Gastrocnemius medialis (tissue), 4 donors: Measurements from ENCODE around the gene MAP3K19. TPM values are rescaled to one million over a fixed set of nuclear protein-coding genes. Genes with fewer than 3 reads are reported as not detected.
"Not testable (repeated sequence)": the region's sequence is repeated elsewhere in the genome, so short reads cannot be mapped to it uniquely, and the experiment has no call there.

Experiments used
- ATAC-seq, 2 donors: fragments of 150-250 bp; one replicate each; pipeline ENCODE4 v1.9.1; 2016
- DNase-seq, 2 donors: peaks; one replicate each; pipeline ENCODE4 v3.0.0-alpha.2; 2019
- H3K27ac ChIP-seq, 4 donors: fragments of 200-600 bp; sonication (generic); 1 replicate in 1 of 4; 2 replicates in 3 of 4; pipeline ENCODE4 v1.5.1; 2016 to 2018; ENCODE audit warnings: mild to moderate bottlenecking in 2 of 4, moderate library complexity in 1 of 4
- H3K27me3 ChIP-seq, 3 donors: fragments of 200-600 bp; sonication (generic) in 2 of 3; 1 replicate in 1 of 3; 2 replicates in 2 of 3; pipeline versions ENCODE4 v1.5.1 to v1.6.0; 2016 to 2019; ENCODE audit warnings: mild to moderate bottlenecking in 1 of 3, moderate library complexity in 1 of 3
- H3K36me3 ChIP-seq, 2 donors: fragments of 200-600 bp; sonication (generic) in 1 of 2; one replicate each; pipeline ENCODE4 v1.5.1; 2017 to 2018
- H3K4me1 ChIP-seq, 2 donors: fragments of 200-600 bp; sonication (generic) in 1 of 2; one replicate each; pipeline ENCODE4 v1.5.1; 2016 to 2017; ENCODE audit warnings: mild to moderate bottlenecking in 2 of 2
- H3K4me3 ChIP-seq, 4 donors: fragments of 200-600 bp; sonication (generic) in 3 of 4; 1 replicate in 1 of 4; 2 replicates in 3 of 4; pipeline ENCODE4 v1.5.1; 2016 to 2019; ENCODE audit warnings: mild to moderate bottlenecking in 2 of 4
- H3K9me3 ChIP-seq, 3 donors: fragments of 200-600 bp; sonication (generic) in 2 of 3; 1 replicate in 1 of 3; 2 replicates in 2 of 3; pipeline ENCODE4 v1.5.1; 2016 to 2019
- POLR2A ChIP-seq, 2 donors: fragments of 450-650 bp; IDR thresholded peaks; one replicate each; pipeline ENCODE4 v1.6.1; 2017; ENCODE audit warnings: antibody characterized with exemption in 2 of 2, mild to moderate bottlenecking in 2 of 2, moderate library complexity in 2 of 2
- in situ Hi-C, 4 donors: fragments of 200-750 bp; cut with MboI; loops; one replicate each; pipeline versions ENCODE4 v1.15.0 to v1.8.0; 2017; ENCODE audit warnings: low sequenced_read_pairs in 4 of 4
- intact Hi-C: fragments of 100-400 bp; cut with DNase I; formaldehyde crosslinking; loops from one replicate; pipeline ENCODE4 v1.15.1; 2023; ENCODE audit warnings: low total_unique reads
- total RNA-seq, 4 donors: library from RNA; depleted of rRNA; stranded (reverse); fragments of >200 nt; gene quantifications; one replicate each; pipeline versions ENCODE4 v1.1.0 to v1.2.3, GENCODE V29; 2016
- TF ChIP-seq, protein P1 (sequence below), 5 experiments: fragments of 450-650 bp in 3 of 5; fragments of 200-600 bp in 2 of 5; sonication (generic) in 2 of 5; IDR thresholded peaks in 4 of 5; conservative IDR thresholded peaks in 1 of 5; 1 replicate in 4 of 5; 2 replicates in 1 of 5; pipeline ENCODE4 v1.5.1; 2016 to 2019; ENCODE audit warnings: antibody characterized with exemption in 5 of 5, mild to moderate bottlenecking in 3 of 5, moderate library complexity in 3 of 5

MAP3K19 gene
- total RNA-seq, 4 donors from 2014 or later = not detected

DNA sequence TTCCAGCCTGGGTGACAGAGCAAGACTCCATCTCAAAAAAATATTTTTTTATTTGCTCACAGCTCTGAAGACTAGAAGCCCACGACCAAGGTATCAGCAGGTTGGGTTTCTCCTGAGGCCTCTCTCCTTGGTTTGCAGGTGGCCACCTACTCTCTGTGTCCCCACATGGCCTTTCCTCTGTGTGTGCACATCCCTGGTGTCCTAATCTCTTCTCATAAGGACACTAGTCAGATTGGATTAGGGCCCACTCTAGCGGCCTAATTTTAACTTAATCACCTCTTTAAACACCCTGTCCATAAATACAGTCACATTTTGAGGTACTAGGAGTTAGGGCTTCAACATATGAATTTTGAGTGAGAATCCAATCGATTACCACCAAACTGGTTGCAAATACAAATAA, 2.9 kb upstream of the MAP3K19 start:
- Histone ChIP-seq H3K27ac (peak overlapping the region in 1 of 4 donors; percentile 12), H3K27me3 (no peaks in the 10 kb centered on the region), H3K4me1 (peaks cover 23 to 25% of the 10 kb centered on the region in 2 donors), H3K9me3 (no peaks in the 10 kb centered on the region), H3K4me3 (no peak overlapping the region), H3K36me3 (no peaks in the 10 kb centered on the region)
- TF ChIP-seq POLR2A (IDR thresholded peaks at IDR 0.05) = no peak
- TF ChIP-seq, protein P1, sequence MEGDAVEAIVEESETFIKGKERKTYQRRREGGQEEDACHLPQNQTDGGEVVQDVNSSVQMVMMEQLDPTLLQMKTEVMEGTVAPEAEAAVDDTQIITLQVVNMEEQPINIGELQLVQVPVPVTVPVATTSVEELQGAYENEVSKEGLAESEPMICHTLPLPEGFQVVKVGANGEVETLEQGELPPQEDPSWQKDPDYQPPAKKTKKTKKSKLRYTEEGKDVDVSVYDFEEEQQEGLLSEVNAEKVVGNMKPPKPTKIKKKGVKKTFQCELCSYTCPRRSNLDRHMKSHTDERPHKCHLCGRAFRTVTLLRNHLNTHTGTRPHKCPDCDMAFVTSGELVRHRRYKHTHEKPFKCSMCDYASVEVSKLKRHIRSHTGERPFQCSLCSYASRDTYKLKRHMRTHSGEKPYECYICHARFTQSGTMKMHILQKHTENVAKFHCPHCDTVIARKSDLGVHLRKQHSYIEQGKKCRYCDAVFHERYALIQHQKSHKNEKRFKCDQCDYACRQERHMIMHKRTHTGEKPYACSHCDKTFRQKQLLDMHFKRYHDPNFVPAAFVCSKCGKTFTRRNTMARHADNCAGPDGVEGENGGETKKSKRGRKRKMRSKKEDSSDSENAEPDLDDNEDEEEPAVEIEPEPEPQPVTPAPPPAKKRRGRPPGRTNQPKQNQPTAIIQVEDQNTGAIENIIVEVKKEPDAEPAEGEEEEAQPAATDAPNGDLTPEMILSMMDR (IDR thresholded peaks at IDR 0.05 in 4 of 5, conservative IDR thresholded peaks at IDR 0.05 in 1 of 5) = no peak
- DNase-seq = no peak
- intact Hi-C loops (loop anchor here (5.0 kb wide), 2 partner anchors 133 to 692 kb away; partner anchors contain the start of genes CCNT2 and UBXN4), in situ Hi-C loops (loop anchor here in 1 of 4 donors (10.0 kb wide), 1 partner anchor 135 kb away; the partner anchor contains the start of gene CCNT2)
- no peak for ATAC-seq

DNA sequence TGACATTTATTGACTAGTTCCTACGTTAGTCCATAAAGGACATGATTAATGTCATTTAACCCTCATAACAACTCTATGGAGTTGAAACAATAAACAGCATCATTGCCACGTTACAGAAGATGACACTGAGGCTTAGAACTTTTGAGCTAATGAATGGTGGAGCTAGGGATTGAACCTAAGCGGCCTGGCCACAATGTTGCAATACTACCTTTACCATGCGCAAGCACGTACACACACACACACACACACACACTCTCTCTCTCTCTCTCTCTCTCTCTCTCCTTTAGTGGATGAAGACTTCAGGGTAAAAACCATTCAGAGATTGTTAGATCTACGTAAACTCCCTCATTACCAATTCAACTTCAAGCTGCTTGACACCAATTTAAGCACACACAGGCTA, 875 bp upstream of the MAP3K19 start:
- ATAC-seq (no peak), DNase-seq (no peak)
- no peaks in the 10 kb centered on the region for H3K36me3 ChIP-seq
- no peak overlapping the region for H3K27ac ChIP-seq
- intact Hi-C loops = no loop called here
- H3K9me3 ChIP-seq = no peaks in the 10 kb centered on the region
- no peak for TF ChIP-seq POLR2A (IDR thresholded peaks at IDR 0.05)
- TF ChIP-seq, protein P1 (IDR thresholded peaks at IDR 0.05 in 4 of 5, conservative IDR thresholded peaks at IDR 0.05 in 1 of 5) = no peak
- in situ Hi-C loops = no loop called here
- H3K27me3 ChIP-seq = no peaks in the 10 kb centered on the region
- H3K4me3 ChIP-seq = no peak overlapping the region
- peaks cover 3 to 5% of the 10 kb centered on the region in 2 donors for H3K4me1 ChIP-seq

DNA sequence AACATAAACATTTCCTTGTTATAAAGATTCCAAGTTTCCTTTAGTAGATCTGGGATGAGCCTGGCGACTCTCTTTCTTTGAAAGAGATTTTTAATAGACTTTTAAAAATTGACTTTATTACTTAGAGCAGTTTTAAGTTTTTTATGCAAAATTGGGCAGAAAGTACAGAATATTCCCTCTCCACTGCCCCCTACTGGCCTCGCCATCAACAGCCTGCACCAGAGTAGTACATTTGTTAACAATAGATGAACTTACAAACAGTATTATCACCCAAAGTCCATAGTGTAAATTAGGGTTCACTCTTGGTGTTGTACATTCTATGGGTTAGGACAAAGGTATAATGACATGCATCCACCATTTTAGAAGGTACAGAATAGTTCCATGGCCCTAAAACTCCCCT, 3.9 kb downstream of the MAP3K19 start:
- H3K9me3 ChIP-seq = no peaks in the 10 kb centered on the region
- no peaks in the 10 kb centered on the region for H3K36me3 ChIP-seq
- in situ Hi-C loops (no loop called here), intact Hi-C loops (no loop called here)
- no peak overlapping the region for H3K4me3 ChIP-seq
- DNase-seq (no peak), ATAC-seq (no peak)
- no peaks in the 10 kb centered on the region for H3K4me1 ChIP-seq
- TF ChIP-seq POLR2A (IDR thresholded peaks at IDR 0.05) = no peak
- TF ChIP-seq, protein P1 (IDR thresholded peaks at IDR 0.05 in 4 of 5, conservative IDR thresholded peaks at IDR 0.05 in 1 of 5) = peak in 1 of 5 experiments; percentile 30
- no peaks in the 10 kb centered on the region for H3K27me3 ChIP-seq
- no peak overlapping the region for H3K27ac ChIP-seq

DNA sequence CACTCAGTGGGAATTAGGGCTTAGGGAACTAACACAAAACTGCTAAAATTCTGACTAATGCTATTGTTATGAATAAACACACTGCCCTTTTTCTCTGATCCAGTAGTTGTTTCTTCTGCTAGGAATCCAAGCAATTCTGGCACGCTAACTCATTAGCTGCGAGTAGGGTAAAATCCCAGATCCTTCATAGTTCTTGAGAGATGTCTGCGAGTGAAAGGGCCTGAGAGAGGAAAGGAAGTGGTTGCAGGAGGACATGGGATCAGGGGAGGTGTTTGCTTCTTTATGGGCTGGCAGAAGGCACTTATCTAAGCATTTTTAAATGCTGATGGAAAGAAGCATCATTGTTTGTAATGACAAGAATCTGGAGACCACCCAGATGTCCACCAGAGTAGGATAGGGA, 9.4 kb downstream of the MAP3K19 start:
- in situ Hi-C loops = no loop called here
- ATAC-seq = no peak
- Histone ChIP-seq H3K4me1 (no peaks in the 10 kb centered on the region), H3K9me3 (no peaks in the 10 kb centered on the region), H3K27ac (no peak overlapping the region), H3K36me3 (no peaks in the 10 kb centered on the region), H3K27me3 (no peaks in the 10 kb centered on the region), H3K4me3 (no peak overlapping the region)
- no peak for DNase-seq
- TF ChIP-seq, protein P1 (IDR thresholded peaks at IDR 0.05 in 4 of 5, conservative IDR thresholded peaks at IDR 0.05 in 1 of 5) = no peak
- TF ChIP-seq POLR2A (IDR thresholded peaks at IDR 0.05) = no peak
- intact Hi-C loops = no loop called here

DNA sequence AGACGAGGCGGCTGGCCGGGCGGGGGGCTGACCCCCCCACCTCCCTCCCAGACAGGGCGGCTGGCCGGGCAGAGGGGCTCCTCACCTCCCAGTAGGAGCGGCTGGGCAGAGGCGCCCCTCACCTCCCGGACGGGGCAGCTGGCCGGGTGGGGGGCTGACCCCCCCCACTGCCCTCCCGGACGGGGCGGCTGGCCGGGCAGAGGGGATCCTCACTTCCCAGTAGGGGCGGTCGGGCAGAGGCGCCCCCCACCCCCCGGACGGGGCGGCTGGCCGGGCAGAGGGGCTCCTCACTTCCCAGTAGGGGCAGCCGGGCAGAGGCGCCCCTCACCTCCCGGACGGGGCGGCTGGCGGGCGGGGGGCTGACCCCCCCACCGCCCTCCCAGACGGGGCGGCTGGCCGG, 14.0 kb downstream of the MAP3K19 start:
- H3K27ac ChIP-seq, H3K27me3 ChIP-seq, H3K9me3 ChIP-seq, intact Hi-C loops, DNase-seq, H3K4me3 ChIP-seq, ATAC-seq, in situ Hi-C loops, H3K36me3 ChIP-seq, H3K4me1 ChIP-seq: not testable (repeated sequence)
